NCI-H345 (cell line): Measurements from ENCODE around the gene ITGB1BP2.
"Not testable (repeated sequence)": the region's sequence is repeated elsewhere in the genome, so short reads cannot be mapped to it uniquely, and the experiment has no call there.

Experiments used
- DNase-seq: peaks from one replicate; lab custom pipeline; 2025; lab: John Stamatoyannopoulos, UW

Gene ITGB1BP2

DNA sequence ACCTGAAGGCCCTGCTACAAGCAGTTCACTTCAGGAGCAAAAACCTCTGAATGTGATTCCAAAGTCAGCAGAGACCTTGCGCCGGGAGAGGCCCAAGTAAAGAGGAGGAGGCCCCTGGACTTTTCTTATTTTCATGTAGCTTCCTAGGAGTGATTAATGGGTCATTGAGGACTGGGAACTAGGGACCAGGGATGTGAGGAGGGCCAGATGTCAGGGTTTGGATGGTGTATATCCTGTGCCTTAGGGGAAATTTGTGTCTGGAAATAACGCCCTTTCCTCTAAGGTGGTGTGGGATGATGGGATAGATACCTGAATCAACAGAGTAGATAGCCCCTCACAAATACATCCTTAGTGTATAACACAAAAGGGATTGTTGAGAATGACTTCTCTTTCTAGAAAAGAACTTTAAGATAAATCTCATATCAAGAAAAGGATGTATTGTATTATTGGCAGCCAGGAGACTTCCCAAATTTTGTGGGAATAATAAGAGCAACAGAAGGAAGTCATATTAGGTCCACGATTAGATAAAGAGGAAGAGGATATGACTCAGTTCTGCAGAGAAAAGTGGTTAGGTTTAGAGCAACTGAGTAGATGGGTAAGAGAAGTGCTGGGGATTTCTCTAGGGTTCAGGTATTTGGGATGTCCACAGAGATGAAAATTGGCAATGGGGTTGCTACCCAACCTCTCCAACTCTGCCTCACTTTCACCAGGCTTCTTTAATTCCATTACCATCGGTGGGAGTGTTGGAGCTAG is 1.1 kb downstream of the ITGB1BP2 start:
- no peak for DNase-seq

GRCh38 chrX:71304561-71304960 is 3.0 kb downstream of the ITGB1BP2 start:
- DNase-seq, result no peak

- DNase-seq, result no peak
These were observed 14.4 kb downstream of the ITGB1BP2 start for GRCh38 chrX:71315917-71316316.

GRCh38 chrX:71316959-71317358 is 15.4 kb downstream of the ITGB1BP2 start:
- DNase-seq, result not testable (repeated sequence)

- no peak for DNase-seq
These were observed 18.6 kb downstream of the ITGB1BP2 start for GRCh38 chrX:71320126-71320525.

- DNase-seq, result no peak
These were observed 20.2 kb downstream of the ITGB1BP2 start for GRCh38 chrX:71321731-71322130.

- not testable (repeated sequence) for DNase-seq
These were observed 22.9 kb downstream of the ITGB1BP2 start for GRCh38 chrX:71324452-71324851.

DNA sequence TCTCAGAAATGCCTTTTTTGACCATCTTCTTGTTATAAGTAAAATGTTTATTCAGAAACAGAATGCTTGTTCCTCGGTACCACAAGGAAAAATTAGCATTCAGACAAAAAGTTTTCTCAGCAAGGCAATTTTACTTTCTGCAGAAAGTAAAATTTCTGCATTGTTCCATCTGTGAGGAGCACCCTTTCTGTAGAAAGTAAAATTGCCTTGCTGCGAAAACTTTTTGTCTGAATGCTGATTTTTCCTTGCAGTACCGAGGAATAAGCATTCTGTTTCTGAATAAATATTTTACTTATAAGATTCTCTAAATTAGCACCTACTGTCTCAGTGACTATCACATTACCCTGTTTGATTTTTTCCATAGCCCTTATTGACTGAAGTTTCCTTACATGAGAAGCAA is 24.8 kb downstream of the ITGB1BP2 start:
- no peak for DNase-seq

DNA sequence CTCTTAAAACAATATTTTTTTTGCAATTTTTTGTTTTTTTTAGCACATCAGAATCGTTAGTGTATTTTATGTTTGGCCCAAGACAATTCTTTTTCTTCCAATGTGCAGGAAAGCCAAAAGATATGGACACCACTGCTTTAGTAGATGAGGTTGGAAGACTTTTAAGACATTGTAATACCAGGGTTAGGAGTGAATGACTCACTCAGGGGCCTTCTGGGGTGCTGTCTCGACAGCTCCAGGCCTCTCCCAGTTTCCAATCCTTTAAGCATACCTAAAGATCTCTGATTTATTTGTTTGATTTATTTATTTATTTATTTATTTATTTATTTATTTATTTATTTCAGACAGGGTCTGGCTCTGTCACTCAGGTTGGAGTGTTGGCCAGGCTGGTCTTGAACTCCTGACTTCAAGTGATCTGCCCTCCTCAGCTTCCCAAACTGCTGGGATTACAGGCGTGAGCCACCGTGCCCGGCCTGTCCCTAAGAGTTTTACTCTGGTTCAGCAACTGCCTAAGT is 47.7 kb downstream of the ITGB1BP2 start:
- DNase-seq, result not testable (repeated sequence)

DNA sequence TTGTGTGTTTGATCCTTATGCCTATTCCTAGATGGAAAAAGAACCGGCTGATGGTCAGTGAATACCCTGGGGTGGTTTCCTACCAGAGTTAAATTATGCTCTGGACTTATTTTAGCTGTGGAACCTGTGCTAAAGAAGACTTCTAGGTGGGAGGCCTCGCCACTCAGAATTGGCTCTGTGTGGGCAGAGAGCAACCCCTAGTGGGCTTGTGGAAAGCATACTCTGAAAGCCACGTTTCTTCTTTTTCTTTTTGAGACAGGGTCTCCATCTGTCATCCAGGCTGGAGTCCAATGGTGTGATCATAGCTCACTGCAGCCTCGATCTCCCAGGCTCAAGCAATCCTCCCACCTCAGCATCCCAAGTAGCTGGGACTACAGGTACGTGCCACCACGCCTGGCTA is 48.3 kb downstream of the ITGB1BP2 start:
- DNase-seq, result not testable (repeated sequence)

DNA sequence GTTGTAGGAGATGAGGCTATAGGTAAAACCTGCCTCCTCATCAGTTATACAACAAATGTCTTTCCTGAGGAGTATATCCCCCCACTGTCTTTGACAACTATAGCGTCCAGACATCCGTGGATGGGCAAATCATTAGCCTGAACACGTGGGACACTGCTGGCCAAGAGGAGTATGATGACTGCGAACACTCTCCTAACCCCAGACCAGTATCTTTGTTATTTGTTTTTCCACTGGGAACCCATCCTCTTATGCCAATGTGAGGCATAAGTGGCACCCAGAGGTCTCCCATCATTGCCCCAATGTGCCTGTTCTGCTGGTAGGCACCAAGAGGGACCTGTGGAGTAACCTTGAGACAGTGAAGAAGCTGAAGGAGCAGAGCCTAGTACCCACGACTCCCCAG is 50.9 kb downstream of the ITGB1BP2 start:
- DNase-seq, result not testable (repeated sequence)
